ENCODE measurements around the gene KDSR. TPM values are rescaled to one million over a fixed set of nuclear protein-coding genes. Genes with fewer than 3 reads are reported as not detected.

KDSR gene, protein sequence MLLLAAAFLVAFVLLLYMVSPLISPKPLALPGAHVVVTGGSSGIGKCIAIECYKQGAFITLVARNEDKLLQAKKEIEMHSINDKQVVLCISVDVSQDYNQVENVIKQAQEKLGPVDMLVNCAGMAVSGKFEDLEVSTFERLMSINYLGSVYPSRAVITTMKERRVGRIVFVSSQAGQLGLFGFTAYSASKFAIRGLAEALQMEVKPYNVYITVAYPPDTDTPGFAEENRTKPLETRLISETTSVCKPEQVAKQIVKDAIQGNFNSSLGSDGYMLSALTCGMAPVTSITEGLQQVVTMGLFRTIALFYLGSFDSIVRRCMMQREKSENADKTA
- total RNA-seq, result 33.2 and 41.4 TPM in 2 replicates

DNA sequence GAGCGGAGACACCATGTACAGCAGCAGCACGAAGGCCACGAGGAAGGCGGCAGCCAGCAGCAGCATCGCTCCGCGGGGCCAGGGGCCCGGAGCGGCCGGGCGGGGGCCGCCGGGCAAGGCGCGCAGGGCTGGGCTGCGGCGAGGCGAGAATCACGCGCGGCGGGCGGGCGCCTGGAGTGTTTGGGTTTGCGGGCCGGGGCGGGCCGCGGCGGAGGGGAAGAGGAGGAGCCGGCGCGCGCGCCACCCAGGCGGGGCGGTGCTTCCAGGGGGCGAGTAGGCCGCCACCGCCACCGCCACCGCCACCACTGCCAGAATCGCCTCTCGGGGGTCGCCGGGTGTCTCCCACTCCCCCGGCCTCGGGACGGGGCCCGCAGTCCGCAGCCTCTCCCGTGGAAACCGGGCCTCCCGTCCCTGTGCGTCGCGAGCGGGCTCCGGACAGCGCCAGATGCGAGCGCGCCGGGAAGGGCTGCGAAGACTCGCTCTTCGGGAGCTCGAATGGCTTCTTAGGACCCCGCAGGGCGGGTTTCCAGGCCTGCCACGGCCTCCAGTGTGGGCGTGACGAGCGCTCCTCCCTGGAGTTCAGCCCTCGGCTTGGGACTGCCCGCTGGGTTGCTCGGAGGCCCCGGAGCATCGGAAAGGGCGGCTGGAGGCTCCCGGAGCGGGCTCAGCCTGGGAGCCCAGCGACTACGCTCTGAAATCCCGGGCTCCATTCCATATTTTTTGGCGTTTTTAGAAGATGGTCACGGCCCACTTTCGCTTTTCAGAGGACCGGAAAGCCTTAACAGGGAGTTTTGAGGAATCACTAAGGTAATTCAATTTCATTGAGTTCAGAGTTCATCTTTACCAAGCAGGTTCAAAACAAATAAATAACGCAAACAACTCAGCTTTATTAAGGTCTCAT, at the start of gene KDSR:
KDSR (minus strand) TSS at position 154 of the 901 bp plus-strand sequence; CDS start at position 66, 88 bp downstream.

DNA sequence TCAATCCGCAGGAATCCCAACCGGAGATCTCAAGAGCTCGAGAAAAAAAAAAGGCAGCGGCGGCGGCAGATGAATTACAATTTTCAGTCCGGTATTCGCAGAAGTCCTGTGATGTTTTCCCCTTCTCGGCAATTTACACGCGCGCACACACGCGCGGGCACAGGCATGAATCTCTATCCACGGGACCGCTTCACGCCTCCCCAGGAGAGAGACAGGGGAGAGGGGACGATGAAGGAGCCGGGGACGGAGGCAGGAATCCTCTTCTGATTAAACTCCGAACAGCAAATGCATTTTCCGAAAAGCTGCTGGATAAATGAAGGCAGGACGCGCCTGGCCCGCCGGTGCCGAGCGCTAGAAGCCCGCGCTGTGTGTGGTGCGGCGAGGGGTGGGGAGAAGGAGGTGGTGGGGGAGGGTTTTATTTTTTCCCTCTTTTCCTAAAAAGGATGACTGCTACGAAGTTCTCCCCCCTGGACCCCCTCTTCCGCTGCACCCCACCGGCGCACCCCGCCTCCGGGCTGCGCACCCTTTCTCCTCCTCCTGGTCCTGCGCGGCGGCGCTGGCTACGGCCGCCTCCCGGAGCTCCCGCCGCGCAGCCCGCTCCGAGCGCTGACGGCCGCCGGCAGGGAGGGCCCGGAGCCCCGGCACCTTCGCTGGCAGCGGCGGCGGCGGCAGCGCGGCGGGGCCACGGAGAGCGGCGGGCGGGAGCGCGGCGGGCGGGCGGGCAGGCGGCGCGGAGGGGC, 47.5 kb downstream of the KDSR start, which contains the start of gene BCL2:
BCL2 (minus strand) TSS at position 387 of the 740 bp plus-strand sequence.

Other genes starting within 250 kb of the KDSR start
- 2.5 and 2.6 TPM in 2 replicates for gene BCL2, start 47.4 kb downstream of the KDSR start, total RNA-seq
- 44.9 and 47.9 TPM in 2 replicates for gene VPS4B, start 55.3 kb upstream of the KDSR start, total RNA-seq
- gene SERPINB5, start 109.8 kb upstream of the KDSR start, total RNA-seq, result not detected in 2 replicates
- gene SERPINB12, start 175.2 kb upstream of the KDSR start, total RNA-seq, result not detected in 2 replicates
- 0.13 TPM in 1 of 2 replicates, not detected in the other for gene SERPINB13, start 220.1 kb upstream of the KDSR start, total RNA-seq